ENCODE measurements around the gene ERMP1.

- TF ChIP-seq, protein P1, sequence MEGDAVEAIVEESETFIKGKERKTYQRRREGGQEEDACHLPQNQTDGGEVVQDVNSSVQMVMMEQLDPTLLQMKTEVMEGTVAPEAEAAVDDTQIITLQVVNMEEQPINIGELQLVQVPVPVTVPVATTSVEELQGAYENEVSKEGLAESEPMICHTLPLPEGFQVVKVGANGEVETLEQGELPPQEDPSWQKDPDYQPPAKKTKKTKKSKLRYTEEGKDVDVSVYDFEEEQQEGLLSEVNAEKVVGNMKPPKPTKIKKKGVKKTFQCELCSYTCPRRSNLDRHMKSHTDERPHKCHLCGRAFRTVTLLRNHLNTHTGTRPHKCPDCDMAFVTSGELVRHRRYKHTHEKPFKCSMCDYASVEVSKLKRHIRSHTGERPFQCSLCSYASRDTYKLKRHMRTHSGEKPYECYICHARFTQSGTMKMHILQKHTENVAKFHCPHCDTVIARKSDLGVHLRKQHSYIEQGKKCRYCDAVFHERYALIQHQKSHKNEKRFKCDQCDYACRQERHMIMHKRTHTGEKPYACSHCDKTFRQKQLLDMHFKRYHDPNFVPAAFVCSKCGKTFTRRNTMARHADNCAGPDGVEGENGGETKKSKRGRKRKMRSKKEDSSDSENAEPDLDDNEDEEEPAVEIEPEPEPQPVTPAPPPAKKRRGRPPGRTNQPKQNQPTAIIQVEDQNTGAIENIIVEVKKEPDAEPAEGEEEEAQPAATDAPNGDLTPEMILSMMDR (IDR thresholded peaks at IDR 0.05), result no peak
- TF ChIP-seq POLR2A (IDR thresholded peaks at IDR 0.05; ENCODE audit: low read depth), result no peak
Measured at GRCh38 chr9:5879419-5880181, 46.7 kb upstream of the ERMP1 start.

Data from esophagus muscularis mucosa (tissue), 3 donors.